ENCODE measurements around the gene ATP11B. TPM values are rescaled to one million over a fixed set of nuclear protein-coding genes. Genes with fewer than 3 reads are reported as not detected.

Gene ATP11B
- total RNA-seq, 1 donor from 2014 or later, result 46.2 TPM

DNA sequence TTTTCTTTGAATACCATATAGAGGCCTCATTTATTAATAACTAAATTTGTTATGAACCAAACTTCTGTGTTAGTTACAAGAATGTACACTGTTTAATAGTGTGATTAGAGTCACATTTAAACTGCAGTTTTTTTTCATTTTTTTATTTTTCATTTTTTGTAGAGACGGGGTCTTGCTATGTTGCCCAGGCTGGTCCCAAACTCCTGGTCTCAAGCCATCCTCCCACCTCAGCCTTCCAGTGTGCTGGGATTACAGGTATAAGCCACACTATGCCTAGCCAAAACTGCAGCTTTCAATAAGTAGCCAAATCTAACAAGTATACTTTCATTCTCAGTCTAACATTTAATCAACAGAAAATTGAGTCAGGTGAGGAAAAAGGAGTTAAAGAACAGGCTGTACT lies 10.2 kb upstream of the ATP11B start:
- H3K4me3 Mint-ChIP-seq, result no peak overlapping the region
- peaks cover 24% of the 10 kb centered on the region for H3K27me3 Mint-ChIP-seq (ENCODE audit: low read depth)
- H3K36me3 Mint-ChIP-seq (ENCODE audit: low read depth), result no peaks in the 10 kb centered on the region
- TF ChIP-seq CTCF (conservative IDR thresholded peaks at IDR 0.05), result no peak
- no peaks in the 10 kb centered on the region for H3K9me3 Mint-ChIP-seq
- no peak overlapping the region for H3K27ac Mint-ChIP-seq (ENCODE audit: unreplicated experiment)
- no peaks in the 10 kb centered on the region for H3K4me1 Mint-ChIP-seq
- DNase-seq (ENCODE audit: low read depth, low spot score), result no peak

DNA sequence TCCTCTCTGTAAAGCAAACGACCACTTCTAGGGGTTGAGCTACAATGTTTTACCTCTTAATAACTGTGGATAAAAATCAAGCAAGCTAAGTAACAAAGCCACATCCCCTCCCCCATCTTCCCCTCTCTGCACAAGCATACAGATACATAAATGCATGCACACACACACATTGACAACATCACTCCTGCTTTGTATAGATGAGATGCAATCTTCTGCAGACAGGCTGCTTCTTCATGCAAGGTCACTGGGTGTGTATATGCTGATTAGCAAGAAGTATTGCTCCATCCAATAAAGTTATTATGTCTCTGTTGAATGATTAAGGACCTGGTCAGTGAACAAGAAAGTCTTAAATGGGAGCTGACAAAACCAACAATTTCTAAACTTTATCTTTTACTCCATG lies 8.8 kb upstream of the ATP11B start:
- Mint-ChIP-seq H3K4me1 (no peaks in the 10 kb centered on the region), H3K4me3 (no peak overlapping the region), H3K9me3 (no peaks in the 10 kb centered on the region), H3K36me3 (ENCODE audit: low read depth) (no peaks in the 10 kb centered on the region), H3K27me3 (ENCODE audit: low read depth) (peaks cover 31% of the 10 kb centered on the region), H3K27ac (ENCODE audit: unreplicated experiment) (no peak overlapping the region)
- DNase-seq (ENCODE audit: low read depth, low spot score), result no peak
- no peak for TF ChIP-seq CTCF (conservative IDR thresholded peaks at IDR 0.05)

DNA sequence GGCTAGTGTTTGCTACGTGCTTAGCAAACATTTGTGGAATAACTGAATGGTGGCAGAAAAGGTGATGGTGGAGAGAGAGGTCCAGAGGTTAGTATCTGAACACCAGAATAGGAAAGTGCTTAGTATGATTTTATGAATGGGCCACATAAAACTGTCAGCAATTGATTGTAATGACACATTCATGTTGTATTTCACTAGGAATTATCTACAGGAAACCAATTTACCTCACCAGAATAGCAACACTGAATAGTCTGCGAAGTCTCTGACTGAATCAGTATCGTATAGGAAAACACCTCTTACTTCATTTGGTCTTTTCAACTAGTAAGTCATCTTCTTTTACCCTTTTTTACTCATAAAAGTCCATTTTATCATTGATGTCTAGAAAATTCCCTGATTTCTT lies 8.2 kb upstream of the ATP11B start:
- no peaks in the 10 kb centered on the region for H3K36me3 Mint-ChIP-seq (ENCODE audit: low read depth)
- H3K9me3 Mint-ChIP-seq, result no peaks in the 10 kb centered on the region
- no peak overlapping the region for H3K4me3 Mint-ChIP-seq
- H3K27ac Mint-ChIP-seq (ENCODE audit: unreplicated experiment), result no peak overlapping the region
- TF ChIP-seq CTCF (conservative IDR thresholded peaks at IDR 0.05), result no peak
- H3K27me3 Mint-ChIP-seq (ENCODE audit: low read depth), result peaks cover 31% of the 10 kb centered on the region
- no peak for DNase-seq (ENCODE audit: low read depth, low spot score)
- no peaks in the 10 kb centered on the region for H3K4me1 Mint-ChIP-seq

- Mint-ChIP-seq H3K4me3 (no peak overlapping the region), H3K9me3 (no peaks in the 10 kb centered on the region), H3K27me3 (ENCODE audit: low read depth) (peaks cover 31% of the 10 kb centered on the region), H3K27ac (ENCODE audit: unreplicated experiment) (no peak overlapping the region), H3K4me1 (no peaks in the 10 kb centered on the region), H3K36me3 (ENCODE audit: low read depth) (no peaks in the 10 kb centered on the region)
- DNase-seq (ENCODE audit: low read depth, low spot score), result no peak
- TF ChIP-seq CTCF (conservative IDR thresholded peaks at IDR 0.05), result no peak
Observed at GRCh38 chr3:182785756-182786155, 7.5 kb upstream of the ATP11B start.

DNA sequence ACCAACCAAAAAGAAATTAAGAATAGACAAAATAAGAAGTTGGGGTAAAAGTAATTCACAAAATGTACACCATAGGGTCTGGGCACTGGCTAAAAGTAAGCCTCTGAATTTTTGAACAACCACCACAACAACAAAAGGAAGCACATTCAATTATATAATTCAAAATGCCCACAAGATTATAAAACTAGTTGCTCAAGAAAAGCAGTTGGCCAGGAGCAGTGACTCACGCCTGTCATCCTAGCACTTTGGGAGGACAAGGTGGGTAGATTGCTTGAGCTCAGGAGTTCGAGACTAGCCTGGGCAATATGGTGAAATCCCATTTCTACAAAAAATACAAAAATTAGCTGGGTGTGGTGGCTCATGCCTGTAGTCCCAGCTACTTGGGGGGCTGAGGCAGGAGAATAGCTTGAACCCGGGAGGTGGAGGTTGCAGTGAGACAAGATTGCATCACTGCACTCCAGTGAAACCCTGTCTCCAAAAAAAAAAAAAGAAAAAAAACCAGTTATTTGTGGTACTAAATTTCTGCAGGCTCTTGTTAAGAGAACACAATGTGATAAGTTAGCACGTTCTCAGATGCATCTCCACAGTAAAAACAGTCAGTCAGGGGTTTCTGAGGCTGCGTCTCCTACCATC lies 6.6 kb upstream of the ATP11B start:
- Mint-ChIP-seq H3K4me1 (no peaks in the 10 kb centered on the region), H3K27me3 (ENCODE audit: low read depth) (peaks cover 31% of the 10 kb centered on the region), H3K9me3 (no peaks in the 10 kb centered on the region), H3K4me3 (no peak overlapping the region), H3K36me3 (ENCODE audit: low read depth) (no peaks in the 10 kb centered on the region), H3K27ac (ENCODE audit: unreplicated experiment) (no peak overlapping the region)
- no peak for TF ChIP-seq CTCF (conservative IDR thresholded peaks at IDR 0.05)
- no peak for DNase-seq (ENCODE audit: low read depth, low spot score)

Measured in neural crest cell (in vitro differentiated cells).